Measurements from ENCODE around the gene ALOX12B. TPM values are rescaled to one million over a fixed set of nuclear protein-coding genes. Genes with fewer than 3 reads are reported as not detected.

The ALOX12B gene
- total RNA-seq (not detected), polyA plus RNA-seq (not detected)
- long read RNA-seq, donor 1: 0 reads
- long read RNA-seq, donor 2: 0 reads
- long read RNA-seq, donor 3: 0 reads

GRCh38 chr17:8087075-8087951, at the start of gene ALOX12B:
TSS of gene ALOX12B (minus strand) at chr17:8087716. CDS start at chr17:8087442, 274 bp downstream.
- Histone ChIP-seq H3K27ac (no peak within 1 kb of the TSS), H3K4me1 (no peaks in the 10 kb centered on the region), H3K9me3 (no peaks in the 10 kb centered on the region), H3K36me3 (no peaks in the 10 kb centered on the region), H3K4me3 (no peak within 1 kb of the TSS), H3K27me3 (peaks cover 0 to 60% (median 20%) of the 10 kb centered on the region in 9 donors)
- ATAC-seq (no peak), DNase-seq (peak in 1 of 5 donors; percentile 33)
- TF ChIP-seq POLR2A (IDR thresholded peaks at IDR 0.05): no peak
- no peak for TF ChIP-seq CTCF (IDR thresholded peaks at IDR 0.05)
- intact Hi-C loops (cut with DNase I): loop anchor here in 4 of 10 donors (10.0 kb wide), 2 partner anchors 207 to 217 kb away; partner anchors contain the start of gene SLC25A35 (in 2 of the 4)
- WGBS, 4 donors: 77 to 84% (median 81%) methylated on average over 18 to 20 of the region's 20 CpGs

GRCh38 chr17:8133941-8134340, 46.4 kb upstream of the ALOX12B start:
- H3K27me3 ChIP-seq: peaks cover 0 to 15% (median 0%) of the 10 kb centered on the region in 9 donors
- TF ChIP-seq POLR2A (IDR thresholded peaks at IDR 0.05) (no peak), CTCF (IDR thresholded peaks at IDR 0.05) (no peak)
- no peaks in the 10 kb centered on the region for H3K9me3 ChIP-seq
- intact Hi-C loops (cut with DNase I): loop anchor here in 1 of 10 donors (10.0 kb wide), 1 partner anchor 51 kb away; no protein-coding TSS in a partner anchor
- H3K4me1 ChIP-seq: peaks cover 0 to 11% (median 9%) of the 10 kb centered on the region in 12 donors
- DNase-seq: no peak
- H3K36me3 ChIP-seq: no peaks in the 10 kb centered on the region
- no peak for ATAC-seq
- H3K27ac ChIP-seq: no peak overlapping the region
- 88 to 93% (median 92%) methylated on average over 4 of the region's 4 CpGs for WGBS, 4 donors
- H3K4me3 ChIP-seq: no peak overlapping the region

- DNase-seq: no peak
- ATAC-seq: no peak
- intact Hi-C loops (cut with DNase I): loop anchor here in 1 of 10 donors (10.0 kb wide), 1 partner anchor 51 kb away; no protein-coding TSS in a partner anchor
- H3K9me3 ChIP-seq: no peaks in the 10 kb centered on the region
- peaks cover 0 to 19% (median 0%) of the 10 kb centered on the region in 9 donors for H3K27me3 ChIP-seq
- no peaks in the 10 kb centered on the region for H3K36me3 ChIP-seq
- H3K4me1 ChIP-seq: peaks cover 0 to 9% (median 7%) of the 10 kb centered on the region in 12 donors
- no peak overlapping the region for H3K27ac ChIP-seq
- TF ChIP-seq CTCF (IDR thresholded peaks at IDR 0.05) (no peak), POLR2A (IDR thresholded peaks at IDR 0.05) (no peak)
- 70 to 80% (median 73%) methylated on average over 12 of the region's 12 CpGs for WGBS, 4 donors
- no peak overlapping the region for H3K4me3 ChIP-seq
Observed at GRCh38 chr17:8133399-8133798, 45.9 kb upstream of the ALOX12B start.

- Histone ChIP-seq H3K27me3 (peaks cover 0 to 32% (median 0%) of the 10 kb centered on the region in 9 donors), H3K4me3 (no peak overlapping the region), H3K36me3 (no peaks in the 10 kb centered on the region), H3K9me3 (no peaks in the 10 kb centered on the region), H3K27ac (no peak overlapping the region), H3K4me1 (peaks cover 0 to 7% (median 5%) of the 10 kb centered on the region in 12 donors)
- intact Hi-C loops (cut with DNase I): loop anchor here in 1 of 10 donors (10.0 kb wide), 1 partner anchor 53 kb away; no protein-coding TSS in a partner anchor
- DNase-seq: no peak
- TF ChIP-seq CTCF (IDR thresholded peaks at IDR 0.05): no peak
- TF ChIP-seq POLR2A (IDR thresholded peaks at IDR 0.05): no peak
- WGBS, 4 donors: 58 to 73% (median 68%) methylated on average over 3 of the region's 3 CpGs
- ATAC-seq: no peak
Observed at GRCh38 chr17:8131844-8132441, 44.4 kb upstream of the ALOX12B start.

Data from heart left ventricle (tissue), 16 donors.